ENCODE results near the gene HOXC10.

GRCh38 chr12:53995002-53995377 is 10.0 kb downstream of the HOXC10 start:
- TF ChIP-seq CTCF (IDR thresholded peaks at IDR 0.05) (no peak), E2F1 (CRISPR knock-in tag; IDR thresholded peaks at IDR 0.05) (no peak), ZBTB43 (CRISPR knock-in tag; IDR thresholded peaks at IDR 0.05) (no peak), USF2 (CRISPR knock-in tag; IDR thresholded peaks at IDR 0.05) (no peak), ELF4 (CRISPR knock-in tag; IDR thresholded peaks at IDR 0.05; ENCODE audit: low read depth) (no peak), PREB (CRISPR knock-in tag; IDR thresholded peaks at IDR 0.05; ENCODE audit: borderline replicate concordance) (no peak)
